H1 (cell line): ENCODE measurements around the gene GALR2. TPM values are rescaled to one million over a fixed set of nuclear protein-coding genes. Genes with fewer than 3 reads are reported as not detected.

Source experiments
- CTCF ChIA-PET: fragments of 300-600 bp; sonication (Branson Sonifier 250); formaldehyde crosslinking; loops from one replicate; lab custom pipeline; 2021; ENCODE audit not compliant: partially characterized antibody; lab: Charles Lee
- POLR2A ChIA-PET: fragments of 300-600 bp; sonication (Branson Sonifier 250); formaldehyde crosslinking; loops from one replicate; lab custom pipeline; 2021; ENCODE audit warnings: inconsistent platforms; ENCODE audit not compliant: partially characterized antibody; lab: Charles Lee
- DNase-seq, 2 experiments: peaks; one replicate each; pipeline versions ENCODE4 v3.0.0 to v3.0.0-alpha.2; 2010 to 2022; ENCODE audit warnings: low spot score in 2 of 2, low read depth in 1 of 2, mixed read lengths in 1 of 2
- FAIRE-seq: peaks from 2 replicates; lab custom pipeline; 2011; peaks lifted over from hg19 to GRCh38; lab: Jason Lieb, UNC
- H2AFZ ChIP-seq: 2 replicates; pipeline ENCODE4 v1.8.1; 2012; ENCODE audit warnings: low read length, inconsistent platforms
- H2AK5ac ChIP-seq: 2 replicates; pipeline ENCODE4 v1.6.1; 2013; ENCODE audit warnings: low read depth, low read length
- H2BK120ac ChIP-seq: replicated peaks from 2 replicates; pipeline ENCODE3; 2013; ENCODE audit warnings: low read depth, low read length, inconsistent platforms
- H2BK12ac ChIP-seq: 2 replicates; pipeline ENCODE4 v1.6.1; 2013; ENCODE audit warnings: low read depth, low read length
- H2BK15ac ChIP-seq: 2 replicates; pipeline ENCODE4 v1.6.1; 2013; ENCODE audit warnings: low read length
- H2BK20ac ChIP-seq: 2 replicates; pipeline ENCODE4 v1.6.1; 2013; ENCODE audit warnings: low read length
- H2BK5ac ChIP-seq: 2 replicates; pipeline ENCODE4 v1.6.1; 2013; ENCODE audit warnings: low read depth, low read length
- H3K14ac ChIP-seq: 2 replicates; pipeline ENCODE4 v1.6.1; 2013; ENCODE audit warnings: inconsistent platforms; ENCODE audit not compliant: insufficient read length
- H3K18ac ChIP-seq: 2 replicates; pipeline ENCODE4 v1.6.1; 2013; ENCODE audit warnings: low read length; ENCODE audit errors: extremely low read depth
- H3K23ac ChIP-seq: 2 replicates; pipeline ENCODE4 v1.6.1; 2013; ENCODE audit warnings: inconsistent platforms; ENCODE audit not compliant: insufficient read length
- H3K23me2 ChIP-seq: 2 replicates; pipeline ENCODE4 v1.6.1; 2013; ENCODE audit warnings: low read depth, low read length
- H3K27ac ChIP-seq: 2 replicates; pipeline ENCODE4 v1.6.1; 2011; ENCODE audit warnings: low read depth, low read length, inconsistent platforms
- H3K27me3 ChIP-seq, 4 experiments: replicated peaks in 1 of 4; 1 replicate in 1 of 4; 2 replicates in 3 of 4; pipeline versions ENCODE4 v1.6.1 to v1.8.1; 2011 to 2013; ENCODE audit warnings: low read length in 3 of 4, mild to moderate bottlenecking in 3 of 4, inconsistent platforms in 2 of 4, mixed read lengths in 2 of 4, moderate library complexity in 1 of 4; ENCODE audit not compliant: control insufficient read depth in 3 of 4, insufficient read depth in 3 of 4; ENCODE audit errors: extremely low read depth in 1 of 4
- H3K36me3 ChIP-seq, 4 experiments: 2 replicates each; pipeline versions ENCODE4 v1.6.1 to v1.8.1; 2011 to 2013; ENCODE audit warnings: mild to moderate bottlenecking in 4 of 4, low read length in 3 of 4, moderate library complexity in 2 of 4, control low read depth in 1 of 4, inconsistent platforms in 1 of 4; ENCODE audit not compliant: insufficient read depth in 4 of 4, control insufficient read depth in 2 of 4
- H3K4ac ChIP-seq: replicated peaks from 2 replicates; pipeline ENCODE3; 2013; ENCODE audit warnings: low read length, low read depth, mixed read lengths, inconsistent platforms; ENCODE audit not compliant: insufficient read length
- H3K4me1 ChIP-seq, 4 experiments: replicated peaks in 1 of 4; 1 replicate in 1 of 4; 2 replicates in 3 of 4; pipeline versions ENCODE4 v1.6.1 to v1.8.1; 2011 to 2013; ENCODE audit warnings: low read length in 3 of 4, inconsistent platforms in 2 of 4, mixed read lengths in 1 of 4; ENCODE audit not compliant: insufficient read depth in 4 of 4, control insufficient read depth in 3 of 4
- H3K4me2 ChIP-seq, 2 experiments: 2 replicates each; pipeline versions ENCODE4 v1.6.1 to v1.8.1; 2011 to 2013; ENCODE audit warnings: low read depth in 2 of 2, low read length in 2 of 2, control low read depth in 1 of 2, inconsistent platforms in 1 of 2, mild to moderate bottlenecking in 1 of 2; ENCODE audit not compliant: insufficient read depth in 1 of 2
- H3K4me3 ChIP-seq, 4 experiments: fragments of 200-600, 300-600 bp in 1 of 4; sonication (generic), shearing (Covaris generic), sonication (Bioruptor Twin) in 1 of 4; 2 replicates each; pipeline versions ENCODE4 v1.5.1 to v1.8.1; 2011 to 2016; ENCODE audit warnings: low read length in 4 of 4, low read depth in 3 of 4, control low read depth in 2 of 4, inconsistent platforms in 2 of 4, mild to moderate bottlenecking in 2 of 4, mixed read lengths in 1 of 4, moderate library complexity in 1 of 4; ENCODE audit not compliant: insufficient read depth in 2 of 4; ENCODE audit errors: extremely low read depth in 1 of 4
- H3K56ac ChIP-seq: replicated peaks from 2 replicates; pipeline ENCODE3; 2013; ENCODE audit warnings: low read depth, mild to moderate bottlenecking, mixed read lengths, low read length, inconsistent platforms; ENCODE audit not compliant: insufficient read length
- H3K79me1 ChIP-seq: 2 replicates; pipeline ENCODE4 v1.6.1; 2013; ENCODE audit warnings: low read depth, low read length, control low read depth
- H3K79me2 ChIP-seq, 2 experiments: 2 replicates each; pipeline versions ENCODE4 v1.6.1 to v1.8.1; 2012 to 2013; ENCODE audit warnings: low read length in 2 of 2, mild to moderate bottlenecking in 2 of 2, inconsistent platforms in 1 of 2; ENCODE audit not compliant: insufficient read depth in 2 of 2, control insufficient read depth in 1 of 2
- H3K9ac ChIP-seq, 4 experiments: replicated peaks in 1 of 4; 1 replicate in 1 of 4; 2 replicates in 3 of 4; pipeline versions ENCODE4 v1.6.1 to v1.8.1; 2011 to 2013; ENCODE audit warnings: low read depth in 3 of 4, low read length in 3 of 4, control low read depth in 2 of 4, mild to moderate bottlenecking in 2 of 4, moderate library complexity in 2 of 4, inconsistent platforms in 1 of 4; ENCODE audit errors: extremely low read depth in 1 of 4
- H3K9me3 ChIP-seq, 2 experiments: 2 replicates each; pipeline versions ENCODE4 v1.6.1 to v1.8.1; 2012 to 2013; ENCODE audit warnings: mild to moderate bottlenecking in 2 of 2, moderate library complexity in 2 of 2, control low read depth in 1 of 2, inconsistent platforms in 1 of 2, low read depth in 1 of 2, low read length in 1 of 2, mixed read lengths in 1 of 2; ENCODE audit not compliant: insufficient read depth in 2 of 2
- H4K20me1 ChIP-seq, 2 experiments: replicated peaks in 1 of 2; 2 replicates each; pipeline versions ENCODE3 to v1.8.1; 2011 to 2013; ENCODE audit warnings: inconsistent platforms in 2 of 2, low read length in 2 of 2, mild to moderate bottlenecking in 1 of 2; ENCODE audit not compliant: insufficient read depth in 2 of 2, control insufficient read depth in 1 of 2
- H4K5ac ChIP-seq: 2 replicates; pipeline ENCODE4 v1.6.1; 2013; ENCODE audit warnings: low read length, low read depth, mixed read lengths, inconsistent platforms; ENCODE audit not compliant: insufficient read length
- H4K8ac ChIP-seq: 2 replicates; pipeline ENCODE4 v1.8.0; 2013; ENCODE audit warnings: mild to moderate bottlenecking, moderate library complexity, low read length, inconsistent platforms; ENCODE audit not compliant: insufficient read depth; ENCODE audit errors: extremely low read depth
- H4K91ac ChIP-seq: replicated peaks from 2 replicates; pipeline ENCODE3; 2013; ENCODE audit warnings: low read length, mixed read lengths, inconsistent platforms; ENCODE audit not compliant: insufficient read length
- CBX5 ChIP-seq: fragments of 300-800, 300-1000 bp; sonication (generic); IDR thresholded peaks from 2 replicates; pipeline ENCODE4 v1.7.1; 2016; ENCODE audit warnings: antibody characterized with exemption, low read length, low read depth
- WGBS, 2 experiments: shearing (Covaris generic) in 1 of 2; methylation state at CpG; one replicate each; pipeline versions ENCODE4 v1.1.6 to v1.1.7; 2013 to 2015; ENCODE audit warnings: low lambda C conversion rate in 2 of 2, mixed read lengths in 2 of 2, inconsistent platforms in 1 of 2, low coverage in 1 of 2, missing lambda C conversion rate in 1 of 2; ENCODE audit not compliant: insufficient replicate concordance in 2 of 2, insufficient coverage in 1 of 2, insufficient read length in 1 of 2; ENCODE audit errors: extremely low coverage in 1 of 2, missing lambda C conversion rate in 1 of 2; 5-methylcytosine and 5-hydroxymethylcytosine counted together
- polyA plus RNA-seq, 7 experiments: library from polyadenylated mRNA; depleted of rRNA in 3 of 7; stranded (reverse) in 5 of 7; unstranded in 2 of 7; fragments of >200 nt in 5 of 7; fragments of 200-250 nt in 2 of 7; gene quantifications; 1 replicate in 5 of 7; 2 replicates in 1 of 7; 4 replicates in 1 of 7; pipeline versions ENCODE4 v1.2.1 to v1.2.3, GENCODE V29; 2011 to 2013; ENCODE audit warnings: missing spikeins in 2 of 7, mixed read lengths in 2 of 7
- total RNA-seq: library from RNA; stranded (reverse); fragmentation: NEBNext Ultra II Directional; extraction: Animal tissue kit (Norgen Biotek cat#: 25700); gene quantifications from 2 replicates; pipeline ENCODE4 v1.2.1, GENCODE V29; 2021

The GALR2 gene
- total and polyA plus RNA-seq, 2 of the 8 experiments (the other 6 are each of a cell fraction or from before 2014, with no cell fraction given): 0.86 to 2.2 TPM

DNA sequence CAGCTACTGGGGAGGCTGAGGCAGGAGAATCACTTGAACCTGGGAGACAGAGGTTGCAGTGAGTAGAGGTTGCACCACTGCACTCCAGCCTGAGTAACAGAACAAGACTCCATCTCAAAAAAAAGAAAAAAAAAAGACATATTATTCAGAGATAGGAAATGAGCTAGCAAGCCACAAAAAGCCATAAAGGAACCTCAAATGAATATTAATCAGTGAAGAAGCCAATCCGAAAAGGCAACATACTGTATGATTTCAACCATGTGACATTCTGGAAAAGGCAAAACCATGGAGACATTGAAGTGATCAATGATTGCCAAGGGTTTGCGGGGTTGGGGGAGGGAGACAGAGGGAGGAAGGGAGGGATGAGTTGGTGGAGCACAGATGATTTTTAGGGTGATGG, 37.4 kb downstream of the GALR2 start:
- H2AK5ac ChIP-seq: no peak overlapping the region
- no peak for FAIRE-seq
- WGBS, 2 experiments: 92% methylated on average over 2 of the region's 2 CpGs; no CpG with 5 or more reads in 1 of the 2 experiments
- H3K56ac ChIP-seq: no peak overlapping the region
- H2BK20ac ChIP-seq: no peak overlapping the region
- peaks cover 2% of the 10 kb centered on the region; the same call in 1 of the 2 replicates for H3K23me2 ChIP-seq
- no peak overlapping the region for H2BK5ac ChIP-seq
- H4K20me1 ChIP-seq: no peaks in the 10 kb centered on the region
- no peak overlapping the region for H3K9ac ChIP-seq
- POLR2A ChIA-PET: no interaction called here
- no peak overlapping the region for H2BK15ac ChIP-seq
- no peaks in the 10 kb centered on the region for H3K27me3 ChIP-seq
- H3K18ac ChIP-seq: no peak overlapping the region
- TF ChIP-seq CBX5: no peak
- TF ChIP-seq, all 59 proteins: peak for 0
- Histone ChIP-seq H3K27ac (no peak overlapping the region), H3K9me3 (no peaks in the 10 kb centered on the region), H3K79me1 (no peaks in the 10 kb centered on the region), H3K14ac (no peak overlapping the region), H2AFZ (no peak overlapping the region), H2BK120ac (no peak overlapping the region), H2BK12ac (no peak overlapping the region), H4K91ac (no peak overlapping the region), H3K4me1 (no peaks in the 10 kb centered on the region), H3K4me2 (no peak overlapping the region), H4K5ac (no peak overlapping the region), H3K4ac (no peak overlapping the region), H4K8ac (no peak overlapping the region), H3K4me3 (no peak overlapping the region), H3K23ac (no peak overlapping the region), H3K36me3 (no peaks in the 10 kb centered on the region), H3K79me2 (no peaks in the 10 kb centered on the region)
- no peak for DNase-seq
- CTCF ChIA-PET: interaction anchor here (0.6 to 41.5 kb wide), 7 partner anchors 11 to 168 kb away, joined by 3 to 778 read pairs (median 4); partner anchors contain the start of gene FOXJ1
